ENCODE results near the gene KANSL1. TPM values are rescaled to one million over a fixed set of nuclear protein-coding genes. Genes with fewer than 3 reads are reported as not detected.

Gene KANSL1
- total and polyA plus RNA-seq, 9 of the 15 experiments (the other 6 are each of a cell fraction or from before 2014, with no cell fraction given) = 3.6 to 55.4 (median 31.8) TPM

DNA sequence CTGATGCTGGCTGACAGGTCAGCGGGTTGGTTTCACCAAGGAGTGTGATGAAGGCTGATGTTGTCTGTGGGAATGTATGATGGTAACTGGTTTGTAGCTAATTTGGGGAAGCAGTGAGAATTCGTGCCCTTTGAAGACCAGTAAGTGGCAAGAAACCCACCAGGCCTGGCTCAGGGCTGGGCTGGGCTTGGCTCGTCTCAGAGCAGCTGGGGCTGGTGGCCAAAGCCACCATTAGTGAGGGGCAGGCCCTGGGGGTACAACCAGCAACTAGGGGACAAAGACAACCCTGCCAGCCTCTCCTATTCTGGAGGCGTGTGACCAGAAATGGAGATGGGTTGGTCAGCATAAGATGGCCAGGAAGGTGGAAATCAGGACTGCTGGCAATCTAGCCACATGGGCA is 207.2 kb downstream of the KANSL1 start (continued):
- TF ChIP-seq, protein P1, sequence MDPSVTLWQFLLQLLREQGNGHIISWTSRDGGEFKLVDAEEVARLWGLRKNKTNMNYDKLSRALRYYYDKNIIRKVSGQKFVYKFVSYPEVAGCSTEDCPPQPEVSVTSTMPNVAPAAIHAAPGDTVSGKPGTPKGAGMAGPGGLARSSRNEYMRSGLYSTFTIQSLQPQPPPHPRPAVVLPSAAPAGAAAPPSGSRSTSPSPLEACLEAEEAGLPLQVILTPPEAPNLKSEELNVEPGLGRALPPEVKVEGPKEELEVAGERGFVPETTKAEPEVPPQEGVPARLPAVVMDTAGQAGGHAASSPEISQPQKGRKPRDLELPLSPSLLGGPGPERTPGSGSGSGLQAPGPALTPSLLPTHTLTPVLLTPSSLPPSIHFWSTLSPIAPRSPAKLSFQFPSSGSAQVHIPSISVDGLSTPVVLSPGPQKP (CRISPR knock-in tag; IDR thresholded peaks at IDR 0.05) = no peak
- TF ChIP-seq, protein P2, sequence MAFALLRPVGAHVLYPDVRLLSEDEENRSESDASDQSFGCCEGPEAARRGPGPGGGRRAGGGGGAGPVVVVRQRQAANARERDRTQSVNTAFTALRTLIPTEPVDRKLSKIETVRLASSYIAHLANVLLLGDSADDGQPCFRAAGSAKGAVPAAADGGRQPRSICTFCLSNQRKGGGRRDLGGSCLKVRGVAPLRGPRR (CRISPR knock-in tag; IDR thresholded peaks at IDR 0.05) = no peak
- TF ChIP-seq MAZ (CRISPR knock-in tag; conservative IDR thresholded peaks at IDR 0.05 in 1 of 2, IDR thresholded peaks at IDR 0.05 in 1 of 2) (no peak), ZNF174 (CRISPR knock-in tag; IDR thresholded peaks at IDR 0.05) (no peak), FOXM1 (IDR thresholded peaks at IDR 0.05; ENCODE audit: low read depth) (no peak), FOXM1 (CRISPR knock-in tag; IDR thresholded peaks at IDR 0.05; ENCODE audit: low read depth) (no peak), WHSC1 (IDR thresholded peaks at IDR 0.05; ENCODE audit: low read length) (no peak), HNRNPH1 (optimal IDR thresholded peaks at IDR 0.05; ENCODE audit: low read depth, low read length) (no peak), ZNF239 (CRISPR knock-in tag; IDR thresholded peaks at IDR 0.05) (no peak), ZNF165 (CRISPR knock-in tag; IDR thresholded peaks at IDR 0.05; ENCODE audit: borderline replicate concordance) (no peak), MED1 (CRISPR knock-in tag; IDR thresholded peaks at IDR 0.05; ENCODE audit: borderline replicate concordance) (no peak), MEF2A (IDR thresholded peaks at IDR 0.05; ENCODE audit: control insufficient read depth, low read depth, low read length) (no peak)
- TF ChIP-seq, protein P3, sequence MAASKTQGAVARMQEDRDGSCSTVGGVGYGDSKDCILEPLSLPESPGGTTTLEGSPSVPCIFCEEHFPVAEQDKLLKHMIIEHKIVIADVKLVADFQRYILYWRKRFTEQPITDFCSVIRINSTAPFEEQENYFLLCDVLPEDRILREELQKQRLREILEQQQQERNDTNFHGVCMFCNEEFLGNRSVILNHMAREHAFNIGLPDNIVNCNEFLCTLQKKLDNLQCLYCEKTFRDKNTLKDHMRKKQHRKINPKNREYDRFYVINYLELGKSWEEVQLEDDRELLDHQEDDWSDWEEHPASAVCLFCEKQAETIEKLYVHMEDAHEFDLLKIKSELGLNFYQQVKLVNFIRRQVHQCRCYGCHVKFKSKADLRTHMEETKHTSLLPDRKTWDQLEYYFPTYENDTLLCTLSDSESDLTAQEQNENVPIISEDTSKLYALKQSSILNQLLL (CRISPR knock-in tag; IDR thresholded peaks at IDR 0.05; ENCODE audit: borderline replicate concordance) = no peak
- TF ChIP-seq, protein P4, sequence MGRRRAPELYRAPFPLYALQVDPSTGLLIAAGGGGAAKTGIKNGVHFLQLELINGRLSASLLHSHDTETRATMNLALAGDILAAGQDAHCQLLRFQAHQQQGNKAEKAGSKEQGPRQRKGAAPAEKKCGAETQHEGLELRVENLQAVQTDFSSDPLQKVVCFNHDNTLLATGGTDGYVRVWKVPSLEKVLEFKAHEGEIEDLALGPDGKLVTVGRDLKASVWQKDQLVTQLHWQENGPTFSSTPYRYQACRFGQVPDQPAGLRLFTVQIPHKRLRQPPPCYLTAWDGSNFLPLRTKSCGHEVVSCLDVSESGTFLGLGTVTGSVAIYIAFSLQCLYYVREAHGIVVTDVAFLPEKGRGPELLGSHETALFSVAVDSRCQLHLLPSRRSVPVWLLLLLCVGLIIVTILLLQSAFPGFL (CRISPR knock-in tag; IDR thresholded peaks at IDR 0.05) = no peak

All from K562 (cell line).